ENCODE data around the gene P2RY8. TPM values are rescaled to one million over a fixed set of nuclear protein-coding genes. Genes with fewer than 3 reads are reported as not detected.
"Not testable (repeated sequence)": the region's sequence is repeated elsewhere in the genome, so short reads cannot be mapped to it uniquely, and the experiment has no call there.

The P2RY8 gene
- polyA plus RNA-seq, 3 donors, result 18.9 to 40.0 (median 33.3) TPM

- 97% methylated on average over 6 of the region's 6 CpGs for whole genome bisulfite sequencing (ENCODE audit: insufficient coverage)
- peaks cover 0 to 2% (median 0%) of the 10 kb centered on the region in 3 donors for H3K27me3 Mint-ChIP-seq (ENCODE audit: low read depth in 3 of 3)
- TF ChIP-seq CTCF (IDR thresholded peaks at IDR 0.05), result no peak
- Histone ChIP-seq H4K20me1 (ENCODE audit: insufficient read depth, low read length) (peaks cover 75% of the 10 kb centered on the region), H3K79me2 (ENCODE audit: insufficient read depth, low read length) (peaks cover 100% of the 10 kb centered on the region), H3K4me3 (replicated peaks in 1 of 3; ENCODE audit: low read depth in 2 of 3, low read length in 3 of 3) (no peak overlapping the region), H3K9ac (ENCODE audit: insufficient read depth, low read length, poor library complexity, severe bottlenecking) (no peak overlapping the region), H2AFZ (ENCODE audit: insufficient read depth, low read depth, low read length, poor library complexity, severe bottlenecking) (no peak overlapping the region), H3K27ac (ENCODE audit: low read depth in 1 of 2, low read length in 2 of 2) (no peak overlapping the region), H3K9me3 (replicated peaks in 1 of 2; ENCODE audit: control insufficient read depth in 1 of 2, insufficient read depth in 1 of 2, low read length in 2 of 2) (no peaks in the 10 kb centered on the region), H3K27me3 (ENCODE audit: control insufficient read depth in 2 of 2, insufficient read depth in 2 of 2, low read length in 2 of 2) (no peaks in the 10 kb centered on the region), H3K4me1 (ENCODE audit: control insufficient read depth in 1 of 2, insufficient read depth in 2 of 2, low read length in 2 of 2) (peaks cover 17 to 19% of the 10 kb centered on the region in 2 donors), H3K4me2 (replicated peaks; ENCODE audit: extremely low read depth, low read length, poor library complexity, severe bottlenecking) (no peak overlapping the region), H3K36me3 (replicated peaks in 1 of 2; ENCODE audit: control insufficient read depth in 1 of 2, insufficient read depth in 2 of 2, low read length in 2 of 2) (peaks cover 3 to 31% of the 10 kb centered on the region in 2 donors)
- H3K27ac Mint-ChIP-seq, result no peak overlapping the region
- H3K4me3 Mint-ChIP-seq, result no peak overlapping the region
- peaks cover 3 to 4% of the 10 kb centered on the region in 2 donors for H3K36me3 Mint-ChIP-seq
- H3K9me3 Mint-ChIP-seq, result no peaks in the 10 kb centered on the region
- H3K4me1 Mint-ChIP-seq, result peaks cover 16% of the 10 kb centered on the region
- DNase-seq, result no peak
- intact Hi-C loops (cut with micrococcal nuclease), result loop anchor here in 1 of 2 donors (5.0 kb wide), 1 partner anchor 52 kb away; no protein-coding TSS in a partner anchor
These were observed 11.2 kb downstream of the P2RY8 start for GRCh38 chrX:1525583-1526355.

- no peak overlapping the region for H3K9ac ChIP-seq (ENCODE audit: insufficient read depth, low read length, poor library complexity, severe bottlenecking)
- DNase-seq, result no peak
- H3K79me2 ChIP-seq (ENCODE audit: insufficient read depth, low read length), result peaks cover 100% of the 10 kb centered on the region
- peaks cover 68% of the 10 kb centered on the region for H4K20me1 ChIP-seq (ENCODE audit: insufficient read depth, low read length)
- H2AFZ ChIP-seq (ENCODE audit: insufficient read depth, low read depth, low read length, poor library complexity, severe bottlenecking), result no peak overlapping the region
- H3K4me3 ChIP-seq (replicated peaks in 1 of 3; ENCODE audit: low read depth in 2 of 3, low read length in 3 of 3), result no peak overlapping the region
- H3K4me1 ChIP-seq (ENCODE audit: control insufficient read depth in 1 of 2, insufficient read depth in 2 of 2, low read length in 2 of 2), result peaks cover 18 to 19% of the 10 kb centered on the region in 2 donors
- H3K27me3 ChIP-seq (ENCODE audit: control insufficient read depth in 2 of 2, insufficient read depth in 2 of 2, low read length in 2 of 2), result no peaks in the 10 kb centered on the region
- H3K27ac ChIP-seq (ENCODE audit: low read depth in 1 of 2, low read length in 2 of 2), result no peak overlapping the region
- TF ChIP-seq CTCF (IDR thresholded peaks at IDR 0.05), result no peak
- Mint-ChIP-seq H3K4me1 (peaks cover 23% of the 10 kb centered on the region), H3K4me3 (no peak overlapping the region), H3K36me3 (peaks cover 5 to 10% of the 10 kb centered on the region in 2 donors), H3K9me3 (peaks cover 0 to 6% (median 1%) of the 10 kb centered on the region in 7 donors), H3K27me3 (ENCODE audit: low read depth in 3 of 3) (peaks cover 0 to 2% (median 0%) of the 10 kb centered on the region in 3 donors), H3K27ac (no peak overlapping the region)
- no peak overlapping the region for H3K4me2 ChIP-seq (replicated peaks; ENCODE audit: extremely low read depth, low read length, poor library complexity, severe bottlenecking)
- intact Hi-C loops (cut with micrococcal nuclease), result loop anchor here in 1 of 2 donors (5.0 kb wide), 1 partner anchor 52 kb away; no protein-coding TSS in a partner anchor
- 86% methylated on average over 3 of the region's 4 CpGs for WGBS (ENCODE audit: insufficient coverage)
- peaks cover 3 to 31% of the 10 kb centered on the region in 2 donors for H3K36me3 ChIP-seq (replicated peaks in 1 of 2; ENCODE audit: control insufficient read depth in 1 of 2, insufficient read depth in 2 of 2, low read length in 2 of 2)
- no peaks in the 10 kb centered on the region for H3K9me3 ChIP-seq (replicated peaks in 1 of 2; ENCODE audit: control insufficient read depth in 1 of 2, insufficient read depth in 1 of 2, low read length in 2 of 2)
These were observed 12.0 kb downstream of the P2RY8 start for GRCh38 chrX:1524874-1525582.

GRCh38 chrX:1522905-1523304 lies 14.1 kb downstream of the P2RY8 start:
- H3K4me1 ChIP-seq (ENCODE audit: control insufficient read depth in 1 of 2, insufficient read depth in 2 of 2, low read length in 2 of 2), result peaks cover 30 to 33% of the 10 kb centered on the region in 2 donors
- peaks cover 0 to 12% of the 10 kb centered on the region in 2 donors for H3K36me3 ChIP-seq (replicated peaks in 1 of 2; ENCODE audit: control insufficient read depth in 1 of 2, insufficient read depth in 2 of 2, low read length in 2 of 2)
- not testable (repeated sequence) for H3K4me2 ChIP-seq (replicated peaks; ENCODE audit: extremely low read depth, low read length, poor library complexity, severe bottlenecking); H3K27me3 Mint-ChIP-seq (ENCODE audit: low read depth in 3 of 3); H3K27me3 ChIP-seq (ENCODE audit: control insufficient read depth in 2 of 2, insufficient read depth in 2 of 2, low read length in 2 of 2); H3K9me3 ChIP-seq (replicated peaks in 1 of 2; ENCODE audit: control insufficient read depth in 1 of 2, insufficient read depth in 1 of 2, low read length in 2 of 2); H3K4me3 Mint-ChIP-seq; H3K9ac ChIP-seq (ENCODE audit: insufficient read depth, low read length, poor library complexity, severe bottlenecking); DNase-seq; H3K4me3 ChIP-seq (replicated peaks in 1 of 3; ENCODE audit: low read depth in 2 of 3, low read length in 3 of 3); H2AFZ ChIP-seq (ENCODE audit: insufficient read depth, low read depth, low read length, poor library complexity, severe bottlenecking)
- Mint-ChIP-seq H3K4me1 (peaks cover 40% of the 10 kb centered on the region), H3K27ac (peak overlapping the region in 3 of 7 donors; percentile 12 to 94 (median 84)), H3K9me3 (peaks cover 2 to 17% (median 6%) of the 10 kb centered on the region in 7 donors), H3K36me3 (peaks cover 17 to 23% of the 10 kb centered on the region in 2 donors)
- H3K27ac ChIP-seq (ENCODE audit: low read depth in 1 of 2, low read length in 2 of 2), result peak overlapping the region in 1 of 2 donors; percentile 91
- intact Hi-C loops (cut with micrococcal nuclease), result loop anchor here in 1 of 2 donors (2.0 kb wide), 1 partner anchor 16 kb away; no protein-coding TSS in a partner anchor
- H3K79me2 ChIP-seq (ENCODE audit: insufficient read depth, low read length), result peaks cover 97% of the 10 kb centered on the region
- WGBS (ENCODE audit: insufficient coverage), result no CpG with 5 or more reads among the region's 4 CpGs
- peaks cover 47% of the 10 kb centered on the region for H4K20me1 ChIP-seq (ENCODE audit: insufficient read depth, low read length)

Data from CD14-positive monocyte (primary cell).